HG02610 (cell line): Measurements from ENCODE around the gene RBM15B.

Experiments used
- ATAC-seq: cut with Tn5 transposase; IDR thresholded peaks from one replicate; pipeline ENCODE4 v1.9.1; 2021; ENCODE audit warnings: mild to moderate bottlenecking, moderate library complexity; ENCODE audit not compliant: unreplicated experiment

The RBM15B gene

GRCh38 chr3:51390246-51391074 is 625 bp upstream of the RBM15B start:
- peak; percentile 5 for ATAC-seq

GRCh38 chr3:51391566-51392354 is 675 bp downstream of the RBM15B start:
- peak; percentile 9 for ATAC-seq

DNA sequence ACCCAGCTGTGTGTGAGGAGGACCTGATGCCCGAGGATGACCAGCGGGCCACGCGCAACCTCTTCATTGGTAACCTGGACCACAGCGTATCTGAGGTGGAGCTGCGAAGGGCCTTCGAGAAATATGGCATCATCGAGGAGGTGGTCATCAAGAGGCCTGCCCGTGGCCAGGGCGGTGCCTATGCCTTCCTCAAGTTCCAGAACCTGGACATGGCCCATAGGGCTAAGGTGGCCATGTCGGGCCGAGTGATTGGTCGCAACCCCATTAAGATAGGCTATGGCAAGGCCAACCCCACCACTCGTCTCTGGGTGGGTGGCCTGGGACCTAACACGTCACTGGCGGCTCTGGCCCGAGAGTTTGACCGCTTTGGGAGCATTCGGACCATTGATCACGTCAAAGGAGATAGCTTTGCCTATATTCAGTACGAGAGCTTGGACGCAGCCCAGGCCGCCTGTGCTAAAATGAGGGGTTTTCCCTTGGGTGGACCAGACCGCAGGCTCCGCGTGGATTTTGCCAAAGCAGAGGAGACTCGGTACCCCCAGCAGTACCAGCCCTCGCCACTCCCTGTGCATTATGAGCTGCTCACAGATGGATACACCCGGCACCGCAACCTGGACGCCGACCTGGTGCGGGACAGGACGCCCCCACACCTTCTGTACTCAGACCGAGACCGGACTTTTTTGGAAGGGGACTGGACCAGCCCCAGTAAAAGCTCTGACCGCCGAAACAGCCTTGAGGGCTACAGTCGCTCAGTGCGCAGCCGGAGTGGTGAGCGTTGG is 1.5 kb downstream of the RBM15B start:
- no peak for ATAC-seq

- no peak for ATAC-seq
Observed at GRCh38 chr3:51393134-51393495, 2.0 kb downstream of the RBM15B start.

- no peak for ATAC-seq
Observed at GRCh38 chr3:51393564-51393963, 2.5 kb downstream of the RBM15B start.

DNA sequence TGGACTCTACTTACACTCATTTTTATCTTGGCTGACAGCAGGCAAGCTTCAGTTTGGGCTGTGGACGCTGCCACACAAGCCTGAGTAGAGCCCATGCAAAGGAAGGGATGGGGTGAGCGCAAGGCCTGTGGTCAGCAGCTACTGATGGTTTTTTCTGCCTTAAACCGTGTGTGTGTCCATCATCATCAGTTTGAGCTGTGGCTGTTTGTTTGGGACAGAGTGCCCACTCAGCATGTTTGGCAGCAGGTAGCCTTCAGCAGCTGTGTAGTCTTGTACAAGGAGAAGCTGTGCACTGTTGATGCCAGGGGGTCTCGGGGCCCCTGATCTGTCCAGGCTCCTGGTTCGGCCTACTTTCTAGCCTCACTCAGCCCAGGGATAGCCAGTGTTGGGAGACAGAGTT is 3.5 kb downstream of the RBM15B start:
- ATAC-seq, result no peak

DNA sequence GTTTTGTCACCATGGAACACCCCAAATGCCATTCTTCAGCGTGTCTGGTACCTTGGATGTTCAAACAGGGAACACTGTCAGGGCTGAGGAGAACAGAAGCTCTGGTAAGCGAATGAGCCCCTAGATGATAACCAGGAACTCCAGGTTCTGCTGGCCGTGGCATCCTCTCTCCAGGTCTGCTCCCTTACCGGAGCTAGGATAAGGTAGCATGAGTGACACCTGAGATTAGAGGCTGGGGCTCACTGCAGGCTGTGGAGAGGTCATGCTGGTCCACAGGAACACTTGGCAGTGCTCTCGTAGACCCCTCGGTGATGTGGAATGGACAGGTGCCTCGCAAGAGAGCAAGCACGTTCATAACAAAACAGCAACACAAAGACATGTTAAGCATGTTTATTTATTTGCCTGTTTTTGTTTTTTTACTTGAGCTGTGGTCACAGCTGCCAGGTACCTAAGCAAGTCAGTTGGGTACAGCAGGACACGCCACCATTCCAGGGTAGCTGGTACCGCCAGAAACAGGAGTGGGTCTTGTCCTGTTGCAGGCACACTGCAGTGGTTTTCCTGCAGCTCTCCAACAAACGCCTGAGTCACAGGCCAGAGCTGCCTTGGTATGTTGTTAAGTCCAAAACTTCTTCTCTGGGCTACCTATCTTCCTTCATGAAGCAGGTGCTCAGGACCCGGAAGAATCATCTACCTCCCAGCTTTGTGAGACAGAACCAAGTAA is 4.6 kb downstream of the RBM15B start:
- ATAC-seq, result no peak

DNA sequence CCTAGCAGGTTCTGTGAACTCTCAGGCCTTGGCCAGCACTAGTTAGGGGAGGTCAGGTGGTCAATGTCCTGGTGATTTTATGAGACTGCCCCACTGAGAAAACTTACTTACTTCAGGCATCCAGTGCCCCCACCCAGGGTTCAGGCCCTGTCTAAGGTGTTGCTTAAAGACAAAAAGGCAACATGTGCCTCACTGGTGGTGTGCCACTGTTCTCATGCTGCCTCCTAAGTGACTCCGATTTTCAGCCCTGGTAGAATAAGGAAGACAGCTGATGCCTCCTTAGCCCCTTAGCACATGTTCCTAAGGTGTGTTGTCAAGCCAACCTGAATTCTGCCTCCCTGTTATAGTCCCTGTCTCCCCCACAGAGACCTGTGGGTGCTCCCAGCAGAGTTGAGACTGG is 5.3 kb downstream of the RBM15B start:
- ATAC-seq, result no peak

GRCh38 chr3:51397392-51397791 is 6.3 kb downstream of the RBM15B start:
- no peak for ATAC-seq

DNA sequence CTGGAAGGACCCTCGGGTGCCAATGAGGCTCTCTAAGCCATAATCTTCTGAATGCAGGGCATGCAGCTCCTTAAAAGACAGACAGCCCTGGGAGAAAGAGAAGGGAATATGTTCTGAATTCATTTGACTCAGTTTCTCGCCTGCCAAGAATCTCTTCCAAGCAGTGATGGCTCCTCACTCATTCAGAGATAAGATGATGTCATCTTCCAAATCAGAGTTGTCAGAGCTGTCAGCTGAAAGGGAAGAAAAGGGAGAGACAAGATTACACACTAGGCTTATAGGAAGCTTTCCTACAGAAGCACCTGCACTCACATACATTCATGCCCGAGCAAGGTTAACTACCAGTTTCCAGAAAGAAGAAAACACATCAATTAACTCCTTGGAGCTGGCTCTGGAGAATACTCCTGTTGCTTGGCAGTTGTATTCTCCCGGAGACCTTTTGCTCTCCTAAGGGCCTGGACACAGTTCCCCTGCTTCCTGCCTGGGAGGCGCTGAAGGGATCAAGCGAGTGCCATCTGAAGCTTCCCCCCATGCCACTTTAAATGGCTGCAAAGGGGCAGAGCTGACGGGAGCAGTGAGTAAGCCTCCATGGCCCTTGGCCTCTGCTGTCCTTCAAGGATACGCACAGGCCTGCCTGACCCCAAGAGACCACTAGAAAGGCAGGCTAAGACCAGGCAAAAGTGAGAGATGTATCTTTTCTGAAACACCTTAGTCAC is 7.7 kb downstream of the RBM15B start:
- ATAC-seq, result no peak

GRCh38 chr3:51400166-51400565 is 9.1 kb downstream of the RBM15B start:
- no peak for ATAC-seq

DNA sequence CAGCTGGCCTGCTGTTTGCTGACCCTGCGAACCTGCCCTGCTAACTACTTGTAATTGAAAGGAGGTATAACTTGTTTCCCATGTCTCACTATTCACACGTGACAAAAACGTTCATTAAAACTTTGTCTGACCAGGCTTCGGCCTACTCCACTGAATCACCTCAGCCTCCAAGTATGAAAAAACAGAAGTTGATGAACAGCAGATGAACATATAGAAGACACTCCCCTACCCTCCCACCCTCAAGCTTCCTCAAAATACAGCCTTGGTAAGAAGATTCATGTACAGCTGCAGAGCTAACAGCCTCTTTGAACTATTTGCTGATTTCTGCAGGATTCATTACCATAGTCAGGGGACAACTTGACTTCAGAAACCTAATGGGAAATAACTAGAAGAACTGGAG is 10.7 kb downstream of the RBM15B start:
- ATAC-seq, result no peak

- ATAC-seq, result no peak
Observed at GRCh38 chr3:51403675-51404074, 12.6 kb downstream of the RBM15B start.

DNA sequence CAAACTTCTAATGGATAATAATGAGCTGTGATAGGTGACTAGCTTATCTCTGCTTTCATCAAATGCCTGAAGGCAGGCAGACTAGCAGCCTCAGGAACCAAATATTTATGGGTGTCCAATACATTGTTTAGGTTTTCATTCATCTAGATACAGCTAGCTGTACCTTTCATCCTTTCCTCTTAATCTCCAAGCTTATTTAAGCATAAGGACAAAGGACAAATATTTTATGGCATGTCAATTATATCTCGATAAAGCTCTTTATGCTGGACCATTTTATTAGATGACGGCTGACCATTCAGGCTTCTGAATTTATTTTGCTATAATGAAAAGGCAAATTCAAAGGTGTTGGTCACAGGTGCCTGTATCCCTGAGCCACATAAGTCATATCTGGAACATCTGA is 16.9 kb downstream of the RBM15B start:
- ATAC-seq, result no peak

DNA sequence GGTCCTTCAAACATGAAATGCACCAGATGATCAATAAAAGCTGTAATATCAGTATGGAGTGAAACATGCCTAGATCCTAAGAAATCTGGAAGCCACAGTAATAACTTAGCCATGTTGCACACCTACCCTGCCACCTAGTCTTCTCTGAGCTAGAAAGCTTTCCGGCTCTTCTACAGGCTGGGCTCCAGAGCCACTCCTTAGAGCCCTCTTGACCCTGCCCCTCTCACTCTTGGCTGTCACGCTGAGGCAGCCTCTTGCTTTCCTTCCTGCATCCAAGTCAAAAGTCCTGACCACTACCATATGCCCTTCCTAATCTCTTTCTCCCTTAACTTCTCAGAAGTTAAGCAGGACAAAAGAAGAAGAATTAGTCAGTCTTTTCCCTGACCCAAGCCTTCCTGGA is 17.7 kb downstream of the RBM15B start:
- ATAC-seq, result no peak

DNA sequence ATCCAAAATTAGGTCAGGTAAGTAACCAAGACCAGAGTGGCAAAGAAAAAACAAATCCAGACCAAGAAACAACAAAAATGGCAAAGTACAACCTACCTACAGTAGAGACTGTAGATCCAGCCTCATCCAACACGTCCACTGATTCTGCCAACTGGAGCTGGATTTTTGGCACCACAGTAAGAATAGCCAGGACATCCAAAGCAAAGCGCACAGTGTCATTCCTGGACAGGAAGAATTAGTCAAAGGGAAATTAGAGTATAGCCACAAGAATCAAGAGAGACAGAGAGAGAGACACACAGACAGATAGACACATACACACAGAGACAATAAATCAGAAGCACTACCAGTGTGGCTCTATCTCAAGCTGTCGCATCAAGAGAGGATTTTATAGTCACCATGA is 31.1 kb downstream of the RBM15B start:
- no peak for ATAC-seq

- ATAC-seq, result no peak
Observed at GRCh38 chr3:51426921-51427320, 35.8 kb downstream of the RBM15B start.

GRCh38 chr3:51429138-51429537 is 38.1 kb downstream of the RBM15B start:
- ATAC-seq, result no peak

GRCh38 chr3:51434110-51434509 is 43.0 kb downstream of the RBM15B start:
- no peak for ATAC-seq

- no peak for ATAC-seq
Observed at GRCh38 chr3:51434746-51435327, 43.8 kb downstream of the RBM15B start.
